Measurements from ENCODE around the gene OPCML.

GRCh38 chr11:133306019-133306418 is 226.3 kb downstream of the OPCML start:
- TF ChIP-seq CTCF (IDR thresholded peaks at IDR 0.05) (no peak), POLR2A (IDR thresholded peaks at IDR 0.05) (no peak), EP300 (IDR thresholded peaks at IDR 0.05; ENCODE audit: low read depth) (no peak)

Data from transverse colon (tissue), 3 donors.